HG03342 (cell line): ENCODE measurements around the gene CLTCL1.
"Not testable (repeated sequence)": the region's sequence is repeated elsewhere in the genome, so short reads cannot be mapped to it uniquely, and the experiment has no call there.

Experiments used
- ATAC-seq: cut with Tn5 transposase; IDR thresholded peaks from one replicate; pipeline ENCODE4 v1.9.1; 2021; ENCODE audit warnings: mild to moderate bottlenecking, moderate library complexity; ENCODE audit not compliant: unreplicated experiment

CLTCL1 gene

GRCh38 chr22:19291580-19292457 lies at the start of gene CLTCL1:
CLTCL1 (minus strand) TSS chr22:19291719; CDS start chr22:19291641, 78 bp downstream.
- ATAC-seq: peak; percentile 64

GRCh38 chr22:19337137-19337536 lies 45.6 kb upstream of the CLTCL1 start:
- ATAC-seq: no peak

GRCh38 chr22:19336133-19337075 lies 44.9 kb upstream of the CLTCL1 start:
- ATAC-seq: no peak

- no peak for ATAC-seq
Observed at GRCh38 chr22:19331975-19332374, 40.5 kb upstream of the CLTCL1 start.

GRCh38 chr22:19331474-19331873 lies 40.0 kb upstream of the CLTCL1 start:
- ATAC-seq: no peak

- no peak for ATAC-seq
Observed at GRCh38 chr22:19330865-19331418, 39.4 kb upstream of the CLTCL1 start.

GRCh38 chr22:19330205-19330604 lies 38.7 kb upstream of the CLTCL1 start:
- not testable (repeated sequence) for ATAC-seq

- no peak for ATAC-seq
Observed at GRCh38 chr22:19329454-19329853, 37.9 kb upstream of the CLTCL1 start.

GRCh38 chr22:19325296-19325948 lies 33.9 kb upstream of the CLTCL1 start:
- no peak for ATAC-seq

- not testable (repeated sequence) for ATAC-seq
Observed at GRCh38 chr22:19323420-19323819, 31.9 kb upstream of the CLTCL1 start.

- no peak for ATAC-seq
Observed at GRCh38 chr22:19321757-19322156, 30.2 kb upstream of the CLTCL1 start.

GRCh38 chr22:19320136-19320535 lies 28.6 kb upstream of the CLTCL1 start:
- not testable (repeated sequence) for ATAC-seq

- no peak for ATAC-seq
Observed at GRCh38 chr22:19319281-19319680, 27.8 kb upstream of the CLTCL1 start.

- ATAC-seq: no peak
Observed at GRCh38 chr22:19317865-19318264, 26.3 kb upstream of the CLTCL1 start.

GRCh38 chr22:19307872-19308271 lies 16.4 kb upstream of the CLTCL1 start:
- ATAC-seq: no peak

- not testable (repeated sequence) for ATAC-seq
Observed at GRCh38 chr22:19306535-19306934, 15.0 kb upstream of the CLTCL1 start.

GRCh38 chr22:19304547-19304946 lies 13.0 kb upstream of the CLTCL1 start:
- no peak for ATAC-seq

- ATAC-seq: no peak
Observed at GRCh38 chr22:19303785-19304184, 12.3 kb upstream of the CLTCL1 start.

GRCh38 chr22:19295733-19296132 lies 4.2 kb upstream of the CLTCL1 start:
- no peak for ATAC-seq

- ATAC-seq: no peak
Observed at GRCh38 chr22:19292458-19293230, 1.1 kb upstream of the CLTCL1 start.
